Metanephros (tissue), 1 donor: ENCODE results near the gene TRIM5. TPM values are rescaled to one million over a fixed set of nuclear protein-coding genes. Genes with fewer than 3 reads are reported as not detected.

Experiments used
- total RNA-seq: library from RNA; depleted of rRNA; stranded (reverse); fragments of >200 nt; gene quantifications from one replicate; pipeline ENCODE4 v1.2.3, GENCODE V29; 2014

TRIM5 gene, protein sequence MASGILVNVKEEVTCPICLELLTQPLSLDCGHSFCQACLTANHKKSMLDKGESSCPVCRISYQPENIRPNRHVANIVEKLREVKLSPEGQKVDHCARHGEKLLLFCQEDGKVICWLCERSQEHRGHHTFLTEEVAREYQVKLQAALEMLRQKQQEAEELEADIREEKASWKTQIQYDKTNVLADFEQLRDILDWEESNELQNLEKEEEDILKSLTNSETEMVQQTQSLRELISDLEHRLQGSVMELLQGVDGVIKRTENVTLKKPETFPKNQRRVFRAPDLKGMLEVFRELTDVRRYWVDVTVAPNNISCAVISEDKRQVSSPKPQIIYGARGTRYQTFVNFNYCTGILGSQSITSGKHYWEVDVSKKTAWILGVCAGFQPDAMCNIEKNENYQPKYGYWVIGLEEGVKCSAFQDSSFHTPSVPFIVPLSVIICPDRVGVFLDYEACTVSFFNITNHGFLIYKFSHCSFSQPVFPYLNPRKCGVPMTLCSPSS
- 37.5 TPM for total RNA-seq

DNA sequence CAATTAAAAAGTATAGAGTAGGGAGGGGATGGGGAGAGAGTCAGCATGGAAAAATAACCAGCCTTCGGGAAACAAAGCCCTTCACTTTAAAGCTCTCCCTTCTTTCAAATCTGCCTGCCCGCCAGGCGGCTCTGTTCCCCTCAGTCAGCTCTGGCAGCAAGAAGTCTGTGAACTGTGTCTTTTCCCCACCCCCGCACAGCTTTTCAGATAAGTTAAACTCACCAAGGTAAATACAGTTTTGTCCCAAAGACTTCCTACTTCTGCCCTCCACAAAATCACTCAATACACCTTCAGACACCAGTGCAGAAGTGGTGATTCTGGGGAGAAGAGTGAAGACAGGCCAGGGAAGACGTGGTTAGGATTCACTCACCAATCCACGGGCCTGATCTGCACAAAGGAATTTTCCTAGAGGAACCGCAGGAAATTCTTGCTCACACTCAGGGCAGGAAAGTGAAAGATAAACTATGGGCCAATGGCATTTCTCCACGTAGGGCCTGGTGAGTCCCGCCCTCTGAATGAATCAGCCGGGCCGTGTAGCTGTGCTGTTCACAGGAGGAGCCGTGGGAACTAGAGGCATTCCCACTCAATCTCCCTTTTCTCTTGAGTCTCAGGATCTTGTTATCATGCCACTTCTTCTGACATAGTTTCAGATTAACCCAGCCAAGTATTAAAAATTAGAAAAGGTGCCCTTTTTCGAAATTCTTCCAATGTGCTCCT, at the start of gene TRIM5:
Gene TRIM5, minus strand, starts transcription at position 429 of the 717 bp plus-strand sequence. CDS start 4,897 bp downstream, outside the sequence.

DNA sequence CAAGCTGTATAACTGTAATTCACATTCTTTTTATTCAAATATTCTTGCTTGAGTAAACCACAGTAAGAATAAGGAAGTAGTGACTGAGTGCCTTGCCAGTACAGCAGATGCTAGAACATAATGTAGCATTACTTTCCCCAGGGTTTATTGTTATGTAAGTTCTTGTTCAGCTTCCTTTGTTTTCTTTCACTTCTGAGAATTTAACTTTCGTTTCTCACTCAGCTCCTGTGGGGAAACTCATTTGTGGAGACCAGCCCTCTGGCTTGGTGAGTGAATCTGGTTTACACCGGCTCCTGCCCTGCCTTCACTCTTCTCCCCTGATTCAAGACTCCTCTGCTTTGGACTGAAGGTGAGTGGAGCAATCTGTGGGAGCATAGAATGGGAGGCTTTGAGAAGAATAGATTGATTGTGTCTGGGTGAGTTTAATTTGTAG, 4.7 kb upstream of the TRIM5 start, which contains the start of gene TRIM22:
Gene TRIM22, plus strand, starts transcription at position 240 of the 433 bp plus-strand sequence. CDS start 6,443 bp downstream, outside the sequence.

DNA sequence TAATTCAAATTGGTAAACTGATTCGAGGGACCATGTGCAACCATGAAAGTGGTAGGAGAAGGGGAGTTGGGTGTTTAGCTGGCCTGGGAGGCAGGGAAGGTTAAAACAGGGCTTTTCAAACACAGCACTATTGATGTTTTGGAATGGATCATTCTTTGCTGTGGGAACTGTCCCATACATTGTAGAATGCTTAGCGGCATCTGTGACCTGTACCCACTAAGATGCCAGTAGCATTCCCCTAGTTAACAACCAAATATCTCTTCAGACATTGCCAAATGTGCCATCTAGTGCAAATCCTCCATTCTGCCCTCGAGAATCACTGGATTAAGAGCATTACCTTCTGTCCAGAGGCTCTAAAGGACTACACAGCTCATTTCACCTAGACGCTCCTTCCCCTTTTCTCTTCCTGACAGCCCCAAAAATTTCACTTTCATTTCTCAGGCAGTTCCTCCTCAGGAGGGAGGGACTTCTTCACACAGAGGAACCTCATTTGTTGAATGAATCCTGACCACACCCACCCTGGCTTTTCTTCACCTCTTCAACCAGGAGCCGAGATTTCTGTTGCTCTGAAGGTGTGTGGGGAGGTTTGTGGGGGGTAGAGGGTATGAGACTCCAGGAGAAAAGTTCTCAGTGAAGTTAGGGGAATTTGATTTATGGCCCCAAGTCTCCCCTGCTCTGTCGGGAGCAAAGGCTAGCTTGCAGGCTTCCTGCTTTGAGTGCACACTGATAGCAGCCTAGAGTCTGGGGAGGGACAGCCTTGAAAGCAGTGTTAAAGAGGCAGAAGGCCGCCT, 60.2 kb downstream of the TRIM5 start, which contains the start of gene TRIM34:
Gene TRIM34, plus strand, starts transcription at position 513 of the 791 bp plus-strand sequence. CDS start 7,331 bp downstream, outside the sequence.

Other genes with a start within 250 kb of the TRIM5 start
- gene OR51I1, start 243.6 kb downstream of the TRIM5 start, total RNA-seq = 0.64 TPM
- gene OR51I2, start 235.8 kb downstream of the TRIM5 start, total RNA-seq = not detected
- not detected for gene OR52D1, start 196.4 kb downstream of the TRIM5 start, total RNA-seq
- 0.82 TPM for gene UBQLN3, start 175.1 kb downstream of the TRIM5 start, total RNA-seq
- 1.5 TPM for gene UBQLNL, start 168.4 kb downstream of the TRIM5 start, total RNA-seq
- gene OR52H1, start 136.5 kb downstream of the TRIM5 start, total RNA-seq = 2.3 TPM
- gene OR52B6, start 104.2 kb downstream of the TRIM5 start, total RNA-seq = not detected
- 19.2 TPM for gene TRIM6, start 88.4 kb downstream of the TRIM5 start, total RNA-seq
- 8.1 TPM for gene TRIM34, start 60.1 kb downstream of the TRIM5 start, total RNA-seq
- gene TRIM22, start 4.7 kb upstream of the TRIM5 start, total RNA-seq = 22.4 TPM
- not detected for gene OR56B1, start 51.4 kb upstream of the TRIM5 start, total RNA-seq
- not detected for gene OR52N4, start 69.2 kb upstream of the TRIM5 start, total RNA-seq
- not detected for gene OR52N5, start 98.3 kb upstream of the TRIM5 start, total RNA-seq
- gene OR52N1, start 106.2 kb upstream of the TRIM5 start, total RNA-seq = not detected
- gene OR52N2, start 123.8 kb upstream of the TRIM5 start, total RNA-seq = not detected
- gene OR52E6, start 156.8 kb upstream of the TRIM5 start, total RNA-seq = not detected
- gene OR52E8, start 172.6 kb upstream of the TRIM5 start, total RNA-seq = not detected
- not detected for gene OR52E4, start 195.6 kb upstream of the TRIM5 start, total RNA-seq
- gene OR52E5, start 208.1 kb upstream of the TRIM5 start, total RNA-seq = not detected